HepG2 (cell line): Measurements from ENCODE around the gene HNRNPM. TPM values are rescaled to one million over a fixed set of nuclear protein-coding genes. Genes with fewer than 3 reads are reported as not detected.

ENCODE experiments used
- ATAC-seq: fragments of 200-7000 bp; cut with Tn5 transposase; 3 replicates; pipeline ENCODE4 v1.9.1; 2020; ENCODE audit warnings: mild to moderate bottlenecking, moderate library complexity
- BruUV-seq: library from RNA; stranded (reverse); fragments of 400-500 nt; replicated peaks from 2 replicates; lab custom pipeline; 2021; lab: Mats Ljungman, UMichigan
- CTCF ChIA-PET: fragments of 300-600 bp; formaldehyde crosslinking; extraction: SDS; loops from one replicate; lab custom pipeline; 2021; ENCODE audit warnings: low total read pairs, inconsistent platforms, low intra/inter-chr PET ratio; lab: Yijun Ruan, JAX
- POLR2A ChIA-PET: fragments of 350-600 bp; sonication (Branson Sonifier 250); formaldehyde crosslinking; loops from one replicate; lab custom pipeline; 2020; ENCODE audit warnings: antibody characterized with exemption, inconsistent platforms; lab: Yijun Ruan, JAX
- DNase-seq: peaks from one replicate; pipeline ENCODE4 v3.0.0-alpha.2; 2015; ENCODE audit warnings: low spot score
- FAIRE-seq: peaks from 3 replicates; lab custom pipeline; 2011; peaks lifted over from hg19 to GRCh38; lab: Jason Lieb, UNC
- H2AFZ ChIP-seq: one replicate; pipeline ENCODE4 v1.6.1; 2011; ENCODE audit warnings: low read length, inconsistent platforms
- H3K27ac ChIP-seq: fragments of 300-600 bp; 3 replicates; pipeline ENCODE4 v1.8.0; 2011; ENCODE audit warnings: mixed run types, mild to moderate bottlenecking, mixed read lengths, low read length, inconsistent platforms; ENCODE audit not compliant: insufficient read depth; ENCODE audit errors: extremely low read length
- H3K27me3 ChIP-seq, 2 experiments: fragments of 200-600 bp in 1 of 2; 2 replicates in 1 of 2; 3 replicates in 1 of 2; pipeline versions ENCODE4 v1.6.0 to v1.8.0; 2011; ENCODE audit warnings: low read length in 2 of 2, mild to moderate bottlenecking in 2 of 2, moderate library complexity in 2 of 2, inconsistent platforms in 1 of 2; ENCODE audit not compliant: insufficient read depth in 2 of 2, control insufficient read depth in 1 of 2
- H3K36me3 ChIP-seq, 2 experiments: fragments of 200-600 bp in 1 of 2; replicated peaks in 1 of 2; 2 replicates in 1 of 2; 3 replicates in 1 of 2; pipeline versions ENCODE4 v1.5.1 to v1.8.0; 2011; ENCODE audit warnings: low read length in 2 of 2, inconsistent platforms in 1 of 2; ENCODE audit not compliant: insufficient read depth in 2 of 2, control insufficient read depth in 1 of 2
- H3K4me1 ChIP-seq: 2 replicates; pipeline ENCODE4 v1.5.1; 2012; ENCODE audit warnings: low read length, inconsistent platforms; ENCODE audit not compliant: insufficient read depth
- H3K4me2 ChIP-seq: 2 replicates; pipeline ENCODE4 v1.6.0; 2011; ENCODE audit warnings: low read depth, low read length, inconsistent platforms
- H3K4me3 ChIP-seq, 3 experiments: fragments of 200-600 bp in 1 of 3; sonication (generic), shearing (Covaris generic) in 1 of 3; replicated peaks in 1 of 3; 2 replicates each; pipeline ENCODE4 v1.5.1; 2011 to 2016; ENCODE audit warnings: low read length in 3 of 3, inconsistent platforms in 2 of 3, low read depth in 2 of 3, mild to moderate bottlenecking in 2 of 3, control low read depth in 1 of 3, mixed read lengths in 1 of 3; ENCODE audit not compliant: insufficient read depth in 1 of 3
- H3K79me2 ChIP-seq: one replicate; pipeline ENCODE4 v1.6.1; 2011; ENCODE audit warnings: low read length, inconsistent platforms; ENCODE audit not compliant: insufficient read depth
- H3K9ac ChIP-seq: 2 replicates; pipeline ENCODE4 v1.6.0; 2011; ENCODE audit warnings: mild to moderate bottlenecking, low read depth, low read length, inconsistent platforms; ENCODE audit not compliant: insufficient read depth
- H3K9me3 ChIP-seq: 2 replicates; pipeline ENCODE4 v1.5.1; 2012; ENCODE audit warnings: mild to moderate bottlenecking, low read length
- H4K20me1 ChIP-seq: 2 replicates; pipeline ENCODE4 v1.6.0; 2011; ENCODE audit warnings: inconsistent platforms, mild to moderate bottlenecking, low read length, moderate library complexity; ENCODE audit not compliant: insufficient read depth
- AGO1 ChIP-seq: fragments of 200-400 bp; formaldehyde crosslinking; IDR thresholded peaks from 2 replicates; pipeline ENCODE4 v1.6.1; 2017; ENCODE audit warnings: mild to moderate bottlenecking, low read depth, low read length, moderate library complexity; ENCODE audit not compliant: poor library complexity, severe bottlenecking
- FLYWCH1 ChIP-seq: sonication (generic); formaldehyde crosslinking; IDR thresholded peaks from 2 replicates; pipeline ENCODE4 v1.8.1; 2023; ENCODE audit warnings: mild to moderate bottlenecking, missing genetic modification reagents
- RBM22 ChIP-seq: fragments of 200-400 bp; formaldehyde crosslinking; optimal IDR thresholded peaks from 2 replicates; pipeline ENCODE3; 2017; ENCODE audit warnings: mild to moderate bottlenecking, low read length, moderate library complexity
- THAP9 ChIP-seq: sonication (generic); formaldehyde crosslinking; IDR thresholded peaks from 2 replicates; pipeline ENCODE4; 2020; ENCODE audit warnings: missing genetic modification reagents, mild to moderate bottlenecking, borderline replicate concordance
- ZFP62 ChIP-seq: sonication (generic); formaldehyde crosslinking; IDR thresholded peaks from 2 replicates; pipeline ENCODE4 v1.4.0; 2020; ENCODE audit warnings: missing genetic modification reagents
- ZNF720 ChIP-seq: sonication (generic); formaldehyde crosslinking; IDR thresholded peaks from 2 replicates; pipeline ENCODE4 v1.4.0; 2020; ENCODE audit warnings: missing genetic modification reagents
- WGBS: methylation state at CpG from one replicate; pipeline ENCODE4 v1.1.6; 2017; ENCODE audit warnings: low lambda C conversion rate; 5-methylcytosine and 5-hydroxymethylcytosine counted together
- in situ Hi-C: cut with HindIII; loops from 2 replicates; pipeline ENCODE4 v1.10.0; 2017; ENCODE audit warnings: low pct_unique_long_range_greater_than_20kb; ENCODE audit not compliant: extremely low pct_ligation_motif_present
- intact Hi-C: fragments of 100-400 bp; cut with micrococcal nuclease; formaldehyde crosslinking; loops from one replicate; pipeline ENCODE4 v1.10.0; 2022; ENCODE audit not compliant: unreplicated experiment
- polyA plus RNA-seq, 8 experiments: library from polyadenylated mRNA; depleted of rRNA in 3 of 8; stranded (reverse) in 7 of 8; unstranded in 1 of 8; fragments of >200 nt; fragmentation: Illumina TruSeq in 4 of 8; extraction: Trizol in 4 of 8; gene quantifications; 2 replicates each; pipeline versions ENCODE4 v1.2.1 to v1.2.3, GENCODE V29; 2011 to 2016; ENCODE audit warnings: low read depth in 4 of 8, missing spikeins in 1 of 8, mixed read lengths in 1 of 8; ENCODE audit not compliant: insufficient read depth in 1 of 8
- total RNA-seq, 5 experiments: library from RNA; depleted of rRNA; stranded (reverse); fragments of >200 nt; fragmentation: Illumina TruSeq; extraction: Trizol; gene quantifications; 2 replicates each; pipeline ENCODE4 v1.2.3, GENCODE V29; 2016; ENCODE audit warnings: low read depth in 1 of 5
- TF ChIP-seq, protein P1 (sequence below): sonication (generic); formaldehyde crosslinking; IDR thresholded peaks from 2 replicates; pipeline ENCODE4 v1.5.0; 2020; ENCODE audit warnings: mild to moderate bottlenecking, missing genetic modification reagents
- TF ChIP-seq, protein P2 (sequence below): sonication (generic); formaldehyde crosslinking; IDR thresholded peaks from 2 replicates; pipeline ENCODE4 v1.5.0; 2020; ENCODE audit warnings: mild to moderate bottlenecking, missing genetic modification reagents

The HNRNPM gene
- total and polyA plus RNA-seq, 2 of the 13 experiments (the other 11 are each of a cell fraction or from before 2014, with no cell fraction given), result 56.7 to 102 TPM

- TF ChIP-seq AGO1 (no peak), FLYWCH1 (no peak)
- TF ChIP-seq, all 625 proteins: peak for 0
Measured at GRCh38 chr19:8462571-8462970, 17.8 kb downstream of the HNRNPM start (continued).

GRCh38 chr19:8463365-8463764 lies 18.6 kb downstream of the HNRNPM start:
- no peak overlapping the region for H3K4me3 ChIP-seq
- ChIA-PET POLR2A (no interaction called here), CTCF (no interaction called here)
- H4K20me1 ChIP-seq, result peaks cover 43% of the 10 kb centered on the region
- FAIRE-seq (no peak), ATAC-seq (no peak), DNase-seq (no peak)
- no peak overlapping the region for H3K9ac ChIP-seq
- intact Hi-C loops (no loop called here), in situ Hi-C loops (no loop called here)
- no peak overlapping the region for H3K27ac ChIP-seq
- H3K9me3 ChIP-seq, result no peaks in the 10 kb centered on the region
- BruUV-seq, result no TSS peak
- H3K36me3 ChIP-seq, result peaks cover 29 to 73% of the 10 kb centered on the region in 2 experiments
- TF ChIP-seq ZFP62 (CRISPR knock-in tag) (no peak), ZNF720 (CRISPR knock-in tag) (no peak), RBM22 (peak; percentile 23), THAP9 (CRISPR knock-in tag) (no peak)
- TF ChIP-seq, protein P1, sequence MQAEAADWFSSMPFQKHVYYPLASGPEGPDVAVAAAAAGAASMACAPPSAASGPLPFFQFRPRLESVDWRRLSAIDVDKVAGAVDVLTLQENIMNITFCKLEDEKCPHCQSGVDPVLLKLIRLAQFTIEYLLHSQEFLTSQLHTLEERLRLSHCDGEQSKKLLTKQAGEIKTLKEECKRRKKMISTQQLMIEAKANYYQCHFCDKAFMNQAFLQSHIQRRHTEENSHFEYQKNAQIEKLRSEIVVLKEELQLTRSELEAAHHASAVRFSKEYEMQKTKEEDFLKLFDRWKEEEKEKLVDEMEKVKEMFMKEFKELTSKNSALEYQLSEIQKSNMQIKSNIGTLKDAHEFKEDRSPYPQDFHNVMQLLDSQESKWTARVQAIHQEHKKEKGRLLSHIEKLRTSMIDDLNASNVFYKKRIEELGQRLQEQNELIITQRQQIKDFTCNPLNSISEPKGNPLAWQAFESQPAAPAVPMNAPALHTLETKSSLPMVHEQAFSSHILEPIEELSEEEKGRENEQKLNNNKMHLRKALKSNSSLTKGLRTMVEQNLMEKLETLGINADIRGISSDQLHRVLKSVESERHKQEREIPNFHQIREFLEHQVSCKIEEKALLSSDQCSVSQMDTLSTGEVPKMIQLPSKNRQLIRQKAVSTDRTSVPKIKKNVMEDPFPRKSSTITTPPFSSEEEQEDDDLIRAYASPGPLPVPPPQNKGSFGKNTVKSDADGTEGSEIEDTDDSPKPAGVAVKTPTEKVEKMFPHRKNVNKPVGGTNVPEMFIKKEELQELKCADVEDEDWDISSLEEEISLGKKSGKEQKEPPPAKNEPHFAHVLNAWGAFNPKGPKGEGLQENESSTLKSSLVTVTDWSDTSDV (CRISPR knock-in tag), result no peak
- TF ChIP-seq, protein P2, sequence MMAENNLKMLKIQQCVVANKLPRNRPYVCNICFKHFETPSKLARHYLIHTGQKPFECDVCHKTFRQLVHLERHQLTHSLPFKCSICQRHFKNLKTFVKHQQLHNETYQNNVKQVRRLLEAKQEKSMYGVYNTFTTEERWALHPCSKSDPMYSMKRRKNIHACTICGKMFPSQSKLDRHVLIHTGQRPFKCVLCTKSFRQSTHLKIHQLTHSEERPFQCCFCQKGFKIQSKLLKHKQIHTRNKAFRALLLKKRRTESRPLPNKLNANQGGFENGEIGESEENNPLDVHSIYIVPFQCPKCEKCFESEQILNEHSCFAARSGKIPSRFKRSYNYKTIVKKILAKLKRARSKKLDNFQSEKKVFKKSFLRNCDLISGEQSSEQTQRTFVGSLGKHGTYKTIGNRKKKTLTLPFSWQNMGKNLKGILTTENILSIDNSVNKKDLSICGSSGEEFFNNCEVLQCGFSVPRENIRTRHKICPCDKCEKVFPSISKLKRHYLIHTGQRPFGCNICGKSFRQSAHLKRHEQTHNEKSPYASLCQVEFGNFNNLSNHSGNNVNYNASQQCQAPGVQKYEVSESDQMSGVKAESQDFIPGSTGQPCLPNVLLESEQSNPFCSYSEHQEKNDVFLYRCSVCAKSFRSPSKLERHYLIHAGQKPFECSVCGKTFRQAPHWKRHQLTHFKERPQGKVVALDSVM, result no peak
- WGBS, result 98% methylated on average over 8 of the region's 8 CpGs
- no peak overlapping the region for H2AFZ ChIP-seq
- H3K4me1 ChIP-seq, result peaks cover 25% of the 10 kb centered on the region
- H3K27me3 ChIP-seq, result no peaks in the 10 kb centered on the region
- peaks cover 65% of the 10 kb centered on the region for H3K79me2 ChIP-seq
- H3K4me2 ChIP-seq, result no peak overlapping the region
